GM23248 (cell line): Measurements from ENCODE around the gene DLG2.

Experiments
- EZH2 ChIP-seq: fragments of 200-600 bp; sonication (generic); IDR thresholded peaks from 2 replicates; pipeline ENCODE4 v1.6.1; 2018; ENCODE audit warnings: antibody characterized with exemption, mild to moderate bottlenecking; ENCODE audit not compliant: insufficient read depth, poor library complexity, severe bottlenecking
- EZH2phosphoT487 ChIP-seq: fragments of 200-600 bp; sonication (generic); IDR thresholded peaks from 2 replicates; pipeline ENCODE4 v1.6.1; 2018; ENCODE audit warnings: antibody characterized with exemption, moderate library complexity, mild to moderate bottlenecking, low read depth; ENCODE audit not compliant: insufficient read depth

GRCh38 chr11:85558411-85558810 lies 68.7 kb downstream of the DLG2 start:
- TF ChIP-seq EZH2phosphoT487 = no peak
- no peak for TF ChIP-seq EZH2
